Hematopoietic multipotent progenitor cell treated with erythropoietin and hydrocortisone succinate and interleukin-3 and kit ligand, for 4 days (in vitro differentiated cells): ENCODE data around the gene EML2.

Experiments
- DNase-seq: peaks from one replicate; pipeline ENCODE4 v3.0.0-alpha.2; 2015

Gene EML2

DNA sequence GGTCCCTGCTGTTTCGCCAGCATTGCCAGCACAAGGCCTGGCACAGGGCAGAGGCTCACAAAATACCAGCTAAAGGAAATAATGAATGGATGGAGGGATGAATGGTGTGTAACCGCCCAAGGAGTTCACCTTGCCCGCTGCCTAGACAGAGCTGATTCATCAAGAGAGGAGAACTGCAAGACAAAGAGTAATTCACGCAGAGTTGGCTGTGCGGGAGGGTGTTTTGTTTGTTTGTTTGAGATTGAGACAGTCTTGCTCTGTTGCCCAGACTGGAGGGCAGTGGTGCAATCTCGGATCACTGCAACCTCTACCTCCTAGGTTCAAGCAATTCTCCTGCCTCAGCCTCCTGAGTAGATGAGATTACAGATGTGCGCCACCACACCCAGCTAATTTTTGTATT is 57.6 kb downstream of the EML2 start:
- DNase-seq: no peak

DNA sequence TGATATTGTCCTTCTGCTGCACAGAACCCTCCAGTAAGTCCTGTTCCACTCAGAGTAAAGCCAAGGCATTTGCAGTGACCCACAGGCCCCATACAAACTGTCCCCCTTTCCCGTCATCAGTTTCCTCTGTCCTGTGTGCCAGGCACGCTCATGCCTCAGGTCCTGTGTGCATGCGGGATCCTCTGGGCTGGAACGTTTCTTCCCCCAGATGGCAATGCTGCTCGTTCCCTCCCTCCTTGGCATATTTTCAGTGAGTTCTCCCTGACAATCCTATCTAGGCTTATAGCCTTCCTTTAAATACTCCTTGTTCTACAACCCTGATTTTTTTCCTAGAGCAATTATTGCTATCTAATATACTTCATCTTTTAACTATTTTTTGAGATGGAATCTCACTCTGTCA is 60.3 kb downstream of the EML2 start:
- no peak for DNase-seq

DNA sequence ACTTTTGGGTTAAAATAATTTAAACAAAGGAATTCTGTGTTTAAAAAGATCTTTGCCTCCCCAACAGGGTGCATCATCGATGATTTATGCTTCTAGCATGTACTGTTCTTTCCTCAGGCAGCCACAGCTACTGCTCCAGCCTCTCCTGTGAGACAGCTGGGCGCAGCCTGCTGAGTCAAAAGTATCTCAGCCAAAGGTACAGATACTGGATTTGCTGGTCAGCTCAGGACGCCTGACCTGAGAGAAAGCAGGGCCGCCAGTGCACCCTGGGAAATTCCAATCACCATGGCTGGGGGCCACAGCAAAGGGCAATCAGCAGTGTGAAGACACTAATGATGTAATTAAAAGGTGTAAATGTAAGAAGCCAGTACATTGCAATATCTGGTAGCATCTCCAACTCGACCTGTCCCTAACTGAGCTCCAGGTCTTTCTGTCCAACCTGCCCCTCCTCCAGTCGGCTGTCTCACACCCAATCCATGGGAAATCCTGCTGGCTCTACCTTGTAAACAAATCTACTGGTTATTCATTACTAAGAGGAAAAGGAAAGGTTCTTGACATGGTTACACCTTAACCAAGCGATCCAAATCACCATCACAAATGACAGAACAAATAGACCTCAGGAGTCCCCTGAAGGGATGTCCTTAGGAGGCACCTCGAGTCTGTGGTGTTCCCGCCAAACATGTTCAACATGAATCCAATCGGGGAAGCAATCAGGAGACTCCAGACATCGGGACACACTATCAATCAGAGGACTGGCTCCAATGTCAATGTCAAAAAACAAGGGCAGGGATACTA is 61.9 kb downstream of the EML2 start:
- no peak for DNase-seq

DNA sequence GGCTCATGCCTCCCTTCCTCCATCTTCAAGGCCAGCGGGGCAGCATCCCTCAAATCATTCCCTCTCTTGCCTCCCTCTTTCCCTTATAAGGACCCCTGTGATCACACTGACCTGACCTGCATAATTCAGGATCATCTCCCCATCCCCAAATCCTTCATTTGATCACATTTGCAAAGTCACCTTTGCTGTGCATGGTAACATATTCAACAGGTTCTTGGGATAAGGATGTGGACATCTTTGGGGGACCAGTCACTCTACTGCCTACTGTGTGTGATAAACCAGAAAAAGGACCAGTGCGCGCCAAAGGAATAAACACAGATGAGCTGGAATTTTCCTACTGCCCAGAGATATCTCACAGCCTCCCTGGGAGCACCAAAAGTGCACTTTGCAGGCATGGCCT is 62.5 kb downstream of the EML2 start:
- no peak for DNase-seq

GRCh38 chr19:45575216-45575615 is 64.0 kb downstream of the EML2 start:
- DNase-seq: no peak

DNA sequence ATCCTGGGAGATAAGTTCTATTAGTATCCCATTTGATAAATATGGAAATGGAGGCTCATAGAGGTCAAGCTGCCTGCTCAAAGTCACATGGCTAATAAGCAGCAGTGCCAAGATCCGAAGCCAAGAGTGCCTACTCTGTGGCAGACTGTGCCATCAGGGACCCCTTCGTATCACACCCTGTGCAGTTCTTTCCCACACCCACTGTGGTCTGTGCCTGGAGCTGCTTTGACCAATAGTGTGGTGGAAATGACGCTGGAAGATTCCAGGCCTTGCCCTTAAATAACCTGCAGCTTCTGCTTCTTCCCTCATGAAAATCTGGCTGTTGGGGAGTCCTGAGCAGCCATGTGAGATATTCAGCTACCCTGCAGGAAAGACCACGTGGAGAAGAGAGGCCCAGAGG is 64.7 kb downstream of the EML2 start:
- DNase-seq: no peak

- DNase-seq: no peak
Measured at GRCh38 chr19:45571457-45572220, 67.6 kb downstream of the EML2 start.

DNA sequence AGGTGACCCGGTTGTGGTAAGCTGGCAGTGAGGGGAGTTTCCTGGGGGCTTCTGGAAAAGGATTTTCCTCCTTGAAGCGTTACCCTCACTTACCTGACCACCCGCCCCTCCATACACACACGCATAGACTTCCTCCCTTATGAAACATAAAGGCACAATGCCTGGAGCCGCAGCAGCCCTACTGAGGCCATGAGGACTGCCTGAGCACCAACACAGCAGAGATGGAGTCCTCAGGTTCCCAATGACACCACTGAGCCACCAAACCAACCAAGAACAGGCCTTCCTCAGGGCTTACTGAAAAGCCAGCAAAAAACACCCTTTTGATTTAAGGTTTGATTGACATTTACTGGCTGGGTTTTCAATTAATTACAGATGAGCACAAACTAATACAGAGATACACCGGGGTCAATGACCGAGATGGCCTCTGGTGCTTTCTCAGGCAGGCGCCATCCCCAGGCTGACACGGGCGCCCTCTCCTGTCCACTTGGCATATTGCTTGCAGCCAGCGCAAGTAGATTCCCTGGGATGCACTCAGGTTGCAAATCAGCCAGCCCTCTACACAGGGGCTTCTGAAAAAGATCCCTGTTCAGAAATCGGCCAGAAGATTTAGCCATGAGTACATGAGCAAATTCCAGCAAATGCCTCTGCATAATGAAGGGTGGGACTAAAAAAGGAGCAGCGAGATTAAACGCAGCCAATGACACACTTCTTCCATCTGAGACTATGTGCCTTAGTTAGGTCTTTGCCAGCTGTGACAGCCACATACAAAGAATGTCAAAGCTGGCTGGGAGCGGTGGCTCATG is 69.4 kb downstream of the EML2 start:
- peak; percentile 70 for DNase-seq

DNA sequence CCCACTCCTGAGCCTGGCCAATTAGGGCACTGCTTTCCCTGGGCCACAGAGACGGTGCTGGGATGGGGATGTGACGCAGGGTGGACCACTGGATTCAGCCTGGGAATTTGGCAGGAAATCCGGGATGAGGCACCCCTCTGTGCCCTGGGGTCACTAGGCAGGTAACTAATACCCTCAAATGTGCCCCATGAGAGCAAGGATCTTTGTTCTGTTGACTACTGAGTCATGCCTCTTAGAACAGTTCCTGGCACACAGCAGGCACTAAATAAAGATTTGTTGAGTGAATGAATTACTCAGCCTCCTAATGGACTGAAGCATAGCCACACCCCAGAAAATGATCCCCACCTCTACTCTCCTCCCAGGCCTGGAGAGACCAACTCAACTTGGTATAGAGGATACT is 70.5 kb downstream of the EML2 start:
- no peak for DNase-seq

GRCh38 chr19:45567609-45568008 is 71.6 kb downstream of the EML2 start:
- no peak for DNase-seq

GRCh38 chr19:45564131-45564780 is 74.9 kb downstream of the EML2 start:
- DNase-seq: no peak

GRCh38 chr19:45560686-45561085 is 78.5 kb downstream of the EML2 start:
- no peak for DNase-seq

GRCh38 chr19:45560038-45560437 is 79.2 kb downstream of the EML2 start:
- no peak for DNase-seq
